Small intestine (tissue), 7 donors: ENCODE data around the gene HAPLN3. TPM values are rescaled to one million over a fixed set of nuclear protein-coding genes. Genes with fewer than 3 reads are reported as not detected.

ENCODE experiments used
- DNase-seq, 2 donors: peaks; one replicate each; pipeline versions ENCODE4 v3.0.0 to v3.0.0-alpha.2; 2013
- FAIRE-seq: peaks from 2 replicates; lab custom pipeline; 2012; peaks lifted over from hg19 to GRCh38; lab: Jason Lieb, UNC
- H3K27ac ChIP-seq, 3 donors: one replicate each; pipeline ENCODE4 v1.5.1; 2013; ENCODE audit warnings: low read length in 2 of 3, mild to moderate bottlenecking in 2 of 3, control low read depth in 1 of 3, inconsistent platforms in 1 of 3, low read depth in 1 of 3, moderate library complexity in 1 of 3
- H3K27me3 ChIP-seq, 3 donors: one replicate each; pipeline ENCODE4 v1.6.1; 2013; ENCODE audit warnings: low read length in 3 of 3, inconsistent platforms in 1 of 3; ENCODE audit not compliant: control insufficient read depth in 3 of 3, insufficient read depth in 3 of 3
- H3K36me3 ChIP-seq, 3 donors: one replicate each; pipeline ENCODE4 v1.6.1; 2013; ENCODE audit warnings: low read length in 3 of 3, inconsistent platforms in 1 of 3, low read depth in 1 of 3, mild to moderate bottlenecking in 1 of 3, moderate library complexity in 1 of 3; ENCODE audit not compliant: control insufficient read depth in 3 of 3, insufficient read depth in 2 of 3
- H3K4me1 ChIP-seq, 3 donors: one replicate each; pipeline ENCODE4 v1.6.1; 2013; ENCODE audit warnings: low read length in 2 of 3, inconsistent platforms in 1 of 3, low read depth in 1 of 3, mild to moderate bottlenecking in 1 of 3, moderate library complexity in 1 of 3; ENCODE audit not compliant: control insufficient read depth in 3 of 3, insufficient read depth in 2 of 3
- H3K4me3 ChIP-seq, 3 donors: one replicate each; pipeline ENCODE4 v1.5.1; 2013; ENCODE audit warnings: low read length in 3 of 3, control low read depth in 1 of 3, inconsistent platforms in 1 of 3, low read depth in 1 of 3, mild to moderate bottlenecking in 1 of 3, moderate library complexity in 1 of 3
- H3K9me3 ChIP-seq, 2 donors: one replicate each; pipeline ENCODE4 v1.6.1; 2013; ENCODE audit warnings: low read depth in 1 of 2, low read length in 1 of 2; ENCODE audit not compliant: control insufficient read depth in 2 of 2, insufficient read depth in 1 of 2
- WGBS, 3 donors: extraction: QIAGEN DNeasy Blood & Tissue Kit; methylation state at CpG; one replicate each; pipeline ENCODE4 v1.1.7; 2013; 5-methylcytosine and 5-hydroxymethylcytosine counted together
- polyA plus RNA-seq, 4 donors: library from polyadenylated mRNA; stranded (reverse) in 3 of 4; unstranded in 1 of 4; fragments of 200-250 nt in 3 of 4; fragments of 120-200 nt in 1 of 4; gene quantifications; one replicate each; pipeline versions ENCODE4 v1.2.1 to v1.2.3, GENCODE V29; 2013
- donor health status: healthy with polysubstance abuse.
- donor health status: control.
- donor health status: control.
- donor health status: Bipolar disorder and iron deficiency.
- donor health status: healthy.

Gene HAPLN3
- polyA plus RNA-seq, 4 donors, result 0.27 to 7.6 (median 1.5) TPM; not detected in 1

DNA sequence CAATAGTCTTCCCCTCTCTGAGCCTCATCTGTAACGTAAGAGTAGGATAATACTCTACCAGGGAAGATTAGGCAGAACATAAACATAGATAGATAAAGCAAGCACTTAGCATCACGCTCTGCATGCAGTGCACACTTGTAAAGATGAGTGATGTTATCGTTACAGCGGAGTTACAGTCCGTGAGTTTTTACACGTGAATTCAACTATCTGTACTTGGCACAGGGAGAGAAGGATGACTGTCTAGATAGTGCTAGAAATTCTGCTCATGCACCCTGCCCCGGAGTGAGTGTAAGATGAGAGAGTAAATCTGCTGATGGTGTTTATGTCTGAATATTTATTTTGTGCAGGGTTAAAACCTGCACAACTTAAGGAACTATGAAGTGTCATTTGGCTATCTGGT is 35.8 kb downstream of the HAPLN3 start:
- DNase-seq, result no peak
- H3K4me3 ChIP-seq, result no peak overlapping the region
- no peak for FAIRE-seq
- no peaks in the 10 kb centered on the region for H3K4me1 ChIP-seq
- no peak overlapping the region for H3K27ac ChIP-seq
- 54 to 77% (median 62%) methylated on average over 7 of the region's 7 CpGs for WGBS, 3 donors
- H3K27me3 ChIP-seq, result no peaks in the 10 kb centered on the region
- H3K36me3 ChIP-seq, result no peaks in the 10 kb centered on the region
- peaks cover 0 to 9% of the 10 kb centered on the region in 2 donors for H3K9me3 ChIP-seq

DNA sequence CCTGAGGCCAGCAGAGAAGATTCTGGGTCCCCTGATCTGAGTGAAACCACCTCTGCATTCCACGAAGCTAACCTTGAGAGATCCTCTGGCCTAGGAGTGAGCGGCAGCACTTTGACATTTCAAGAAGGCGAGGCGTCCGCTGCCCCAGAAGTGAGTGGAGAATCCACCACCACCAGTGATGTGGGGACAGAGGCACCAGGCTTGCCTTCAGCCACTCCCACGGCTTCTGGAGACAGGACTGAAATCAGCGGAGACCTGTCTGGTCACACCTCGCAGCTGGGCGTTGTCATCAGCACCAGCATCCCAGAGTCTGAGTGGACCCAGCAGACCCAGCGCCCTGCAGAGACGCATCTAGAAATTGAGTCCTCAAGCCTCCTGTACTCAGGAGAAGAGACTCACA is 36.4 kb downstream of the HAPLN3 start:
- peaks cover 0 to 9% of the 10 kb centered on the region in 2 donors for H3K9me3 ChIP-seq
- WGBS, 3 donors, result 84 to 89% (median 86%) methylated on average over 11 of the region's 11 CpGs
- DNase-seq, result no peak
- H3K4me3 ChIP-seq, result no peak overlapping the region
- H3K27me3 ChIP-seq, result no peaks in the 10 kb centered on the region
- FAIRE-seq, result no peak
- no peaks in the 10 kb centered on the region for H3K36me3 ChIP-seq
- no peak overlapping the region for H3K27ac ChIP-seq
- H3K4me1 ChIP-seq, result no peaks in the 10 kb centered on the region

DNA sequence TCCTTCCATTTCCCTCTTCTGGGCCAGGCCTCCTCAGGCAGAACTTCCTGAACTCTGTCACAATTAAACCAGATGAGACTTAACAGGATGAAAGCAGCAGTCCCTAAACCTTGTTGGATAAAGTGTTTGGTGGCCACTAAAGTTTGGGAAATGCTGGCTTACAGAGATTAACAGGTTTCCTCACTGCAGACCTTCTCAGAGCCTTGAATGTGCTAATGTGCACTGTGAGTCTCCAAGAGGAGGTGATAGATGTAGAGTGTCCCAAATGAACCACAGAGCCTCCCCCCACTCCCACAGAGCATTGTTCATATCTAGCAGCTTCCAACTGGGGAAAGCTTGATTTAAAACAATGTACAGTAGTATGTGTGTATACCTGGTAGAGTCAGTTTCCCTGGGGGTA is 42.9 kb downstream of the HAPLN3 start:
- Histone ChIP-seq H3K4me3 (no peak overlapping the region), H3K36me3 (no peaks in the 10 kb centered on the region), H3K4me1 (no peaks in the 10 kb centered on the region), H3K27ac (no peak overlapping the region), H3K27me3 (peaks cover 0 to 3% (median 0%) of the 10 kb centered on the region in 3 donors), H3K9me3 (peaks cover 0 to 9% of the 10 kb centered on the region in 2 donors)
- DNase-seq (no peak), FAIRE-seq (no peak)

DNA sequence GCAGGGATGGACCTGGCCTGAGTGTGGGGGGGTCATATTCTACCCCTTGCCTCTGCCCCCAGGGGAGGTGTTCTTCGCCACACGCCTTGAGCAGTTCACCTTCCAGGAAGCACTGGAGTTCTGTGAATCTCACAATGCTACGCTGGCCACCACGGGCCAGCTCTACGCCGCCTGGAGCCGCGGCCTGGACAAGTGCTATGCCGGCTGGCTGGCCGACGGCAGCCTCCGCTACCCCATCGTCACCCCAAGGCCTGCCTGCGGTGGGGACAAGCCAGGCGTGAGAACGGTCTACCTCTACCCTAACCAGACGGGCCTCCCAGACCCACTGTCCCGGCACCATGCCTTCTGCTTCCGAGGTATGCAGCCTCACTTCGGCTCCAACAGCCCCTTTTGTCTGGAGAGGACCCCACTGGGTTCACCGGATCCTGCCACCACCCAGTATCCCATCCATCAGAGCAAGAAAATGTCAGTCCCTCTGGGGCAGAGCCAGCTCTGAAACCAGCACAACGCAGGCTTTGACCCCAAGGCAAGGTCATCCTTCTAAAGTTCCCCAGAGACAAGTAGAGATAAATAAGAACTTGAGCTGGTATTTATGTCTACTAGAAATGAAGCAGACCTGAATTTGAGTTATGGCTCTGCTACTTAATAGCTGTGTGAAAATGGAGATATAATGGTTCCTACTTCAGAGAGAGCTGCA is 45.8 kb downstream of the HAPLN3 start:
- Histone ChIP-seq H3K36me3 (no peaks in the 10 kb centered on the region), H3K4me1 (no peaks in the 10 kb centered on the region), H3K27ac (no peak overlapping the region), H3K4me3 (no peak overlapping the region), H3K9me3 (no peaks in the 10 kb centered on the region), H3K27me3 (peaks cover 0 to 3% (median 0%) of the 10 kb centered on the region in 3 donors)
- no peak for DNase-seq
- WGBS, 3 donors, result 76 to 88% (median 86%) methylated on average over 20 to 22 of the region's 22 CpGs
- FAIRE-seq, result no peak

DNA sequence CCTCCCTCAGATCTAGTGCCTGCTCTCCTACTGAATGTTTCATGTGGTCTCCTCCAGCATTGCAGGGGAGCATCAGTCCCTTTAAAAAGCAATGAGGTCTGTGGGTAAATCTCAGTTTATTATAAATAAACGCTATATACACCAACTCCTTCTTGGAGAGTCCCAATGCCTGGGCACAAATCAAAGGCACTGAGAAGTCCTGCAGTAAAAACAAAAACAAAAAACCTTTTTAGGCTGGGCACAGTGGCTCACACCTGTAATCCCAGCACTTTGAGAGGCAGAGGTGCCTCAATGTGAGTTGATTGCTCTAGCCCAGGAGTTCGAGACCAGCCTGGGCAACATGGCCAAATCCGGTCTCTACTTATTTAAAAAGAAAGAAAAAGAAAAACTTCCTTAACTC is 47.1 kb downstream of the HAPLN3 start:
- Histone ChIP-seq H3K4me3 (no peak overlapping the region), H3K27ac (no peak overlapping the region), H3K4me1 (no peaks in the 10 kb centered on the region), H3K36me3 (no peaks in the 10 kb centered on the region), H3K27me3 (peaks cover 0 to 3% (median 0%) of the 10 kb centered on the region in 3 donors), H3K9me3 (no peaks in the 10 kb centered on the region)
- DNase-seq, result no peak
- FAIRE-seq, result no peak
- 68 to 87% (median 77%) methylated on average over 3 of the region's 3 CpGs for WGBS, 3 donors

DNA sequence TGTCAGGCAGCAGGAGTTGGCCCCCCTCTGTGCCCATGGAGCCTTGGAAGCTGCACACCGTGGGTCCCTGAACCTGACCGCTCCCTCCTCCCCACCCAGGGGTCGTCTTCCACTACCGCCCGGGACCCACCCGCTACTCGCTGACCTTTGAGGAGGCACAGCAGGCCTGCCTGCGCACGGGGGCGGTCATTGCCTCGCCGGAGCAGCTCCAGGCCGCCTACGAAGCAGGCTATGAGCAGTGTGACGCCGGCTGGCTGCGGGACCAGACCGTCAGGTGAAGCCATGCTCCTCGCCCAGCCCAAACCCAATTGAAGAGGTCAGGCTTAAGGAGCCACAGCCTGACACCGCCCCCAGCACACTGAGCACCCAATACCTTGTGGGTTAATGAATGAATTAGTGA is 48.2 kb downstream of the HAPLN3 start:
- H3K27me3 ChIP-seq, result no peaks in the 10 kb centered on the region
- WGBS, 3 donors, result 78 to 80% (median 79%) methylated on average over 20 of the region's 20 CpGs
- H3K4me1 ChIP-seq, result no peaks in the 10 kb centered on the region
- no peak overlapping the region for H3K27ac ChIP-seq
- H3K4me3 ChIP-seq, result no peak overlapping the region
- DNase-seq, result no peak
- FAIRE-seq, result no peak
- no peaks in the 10 kb centered on the region for H3K36me3 ChIP-seq
- H3K9me3 ChIP-seq, result no peaks in the 10 kb centered on the region

DNA sequence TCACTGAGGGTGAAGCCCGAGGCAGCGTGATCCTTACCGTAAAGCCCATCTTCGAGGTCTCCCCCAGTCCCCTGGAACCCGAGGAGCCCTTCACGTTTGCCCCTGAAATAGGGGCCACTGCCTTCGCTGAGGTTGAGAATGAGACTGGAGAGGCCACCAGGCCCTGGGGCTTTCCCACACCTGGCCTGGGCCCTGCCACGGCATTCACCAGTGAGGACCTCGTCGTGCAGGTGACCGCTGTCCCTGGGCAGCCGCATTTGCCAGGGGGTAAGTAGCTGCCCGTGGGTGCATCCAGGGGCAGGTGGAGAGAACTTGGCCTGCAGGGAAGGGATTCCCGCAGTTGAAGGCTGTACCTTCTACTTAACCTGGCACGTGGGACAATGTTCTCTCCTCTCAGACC is 49.7 kb downstream of the HAPLN3 start:
- FAIRE-seq (no peak), DNase-seq (no peak)
- Histone ChIP-seq H3K4me3 (no peak overlapping the region), H3K36me3 (no peaks in the 10 kb centered on the region), H3K27me3 (no peaks in the 10 kb centered on the region), H3K27ac (no peak overlapping the region), H3K9me3 (no peaks in the 10 kb centered on the region), H3K4me1 (no peaks in the 10 kb centered on the region)
- 84 to 90% (median 89%) methylated on average over 15 of the region's 15 CpGs for WGBS, 3 donors

DNA sequence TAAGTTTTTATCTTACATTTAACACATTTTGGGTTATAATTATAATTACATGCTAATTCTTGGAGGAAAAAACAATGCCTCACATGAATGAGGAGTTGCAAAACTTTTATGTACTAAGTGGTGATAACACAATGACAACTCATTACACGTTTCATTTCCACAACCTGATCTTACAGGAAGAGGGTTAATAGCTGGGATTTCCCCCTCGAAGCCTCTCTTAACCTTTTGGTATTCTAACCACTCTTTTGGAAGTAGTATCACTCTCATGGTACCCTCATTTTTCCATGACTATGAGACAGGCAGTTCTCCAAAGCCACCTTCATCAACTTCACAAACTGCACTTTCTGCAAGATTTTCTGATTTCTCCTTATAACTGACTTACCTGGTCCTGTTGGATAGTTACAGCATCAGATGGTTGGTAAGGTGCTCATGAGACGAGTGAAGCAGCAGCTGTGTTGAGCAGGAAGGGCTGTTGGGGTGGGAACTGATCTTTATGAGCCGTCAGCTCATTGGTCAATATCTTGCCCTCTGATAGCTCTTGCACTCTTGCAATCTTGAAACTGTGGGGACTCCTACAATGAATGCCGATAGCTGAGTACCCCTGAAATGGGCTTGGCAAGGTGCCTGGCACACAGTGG is 50.5 kb downstream of the HAPLN3 start:
- no peaks in the 10 kb centered on the region for H3K9me3 ChIP-seq
- H3K36me3 ChIP-seq, result no peaks in the 10 kb centered on the region
- H3K4me3 ChIP-seq, result no peak overlapping the region
- no peaks in the 10 kb centered on the region for H3K27me3 ChIP-seq
- WGBS, 3 donors, result 24 to 42% (median 27%) methylated on average over 5 of the region's 5 CpGs
- DNase-seq, result no peak
- H3K27ac ChIP-seq, result no peak overlapping the region
- FAIRE-seq, result no peak
- no peaks in the 10 kb centered on the region for H3K4me1 ChIP-seq
